SKM-1 (cell line): ENCODE measurements around the gene CEP70.

Experiments
- DNase-seq: peaks from one replicate; lab custom pipeline; 2025; ENCODE audit not compliant: unreplicated experiment; lab: John Stamatoyannopoulos, UW

CEP70 gene

DNA sequence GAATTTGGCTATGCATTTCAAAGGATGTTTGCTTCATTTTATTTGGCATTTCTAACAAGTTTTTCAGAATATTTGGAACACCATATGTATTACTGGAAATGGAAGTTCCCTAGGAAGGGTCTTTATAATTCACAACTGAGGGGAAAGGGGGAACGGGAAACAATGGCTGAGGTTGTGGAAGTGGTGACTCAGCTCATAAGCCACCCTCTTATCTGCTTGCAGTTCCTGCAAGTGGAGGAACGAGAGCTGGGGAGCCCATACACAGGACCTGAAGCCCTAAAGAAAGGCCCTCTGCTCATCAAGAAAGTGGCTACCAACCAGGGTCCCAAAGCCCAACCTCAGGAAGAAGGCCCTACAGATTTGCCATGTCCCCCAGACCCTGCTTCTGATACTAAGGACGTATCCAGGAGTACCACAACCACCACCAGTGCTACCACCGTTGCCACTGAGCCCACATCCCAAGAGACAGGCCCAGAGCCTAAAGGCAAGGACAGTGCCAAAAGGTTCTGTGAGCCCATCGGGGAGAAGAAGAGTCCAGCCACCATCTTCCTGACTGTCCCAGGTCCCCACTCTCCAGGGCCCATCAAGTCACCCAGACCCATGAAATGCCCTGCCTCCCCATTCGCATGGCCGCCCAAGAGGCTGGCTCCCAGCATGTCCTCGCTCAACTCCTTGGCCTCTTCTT, 121.8 kb downstream of the CEP70 start:
- DNase-seq = no peak

GRCh38 chr3:138471481-138471880, 122.6 kb downstream of the CEP70 start:
- no peak for DNase-seq

DNA sequence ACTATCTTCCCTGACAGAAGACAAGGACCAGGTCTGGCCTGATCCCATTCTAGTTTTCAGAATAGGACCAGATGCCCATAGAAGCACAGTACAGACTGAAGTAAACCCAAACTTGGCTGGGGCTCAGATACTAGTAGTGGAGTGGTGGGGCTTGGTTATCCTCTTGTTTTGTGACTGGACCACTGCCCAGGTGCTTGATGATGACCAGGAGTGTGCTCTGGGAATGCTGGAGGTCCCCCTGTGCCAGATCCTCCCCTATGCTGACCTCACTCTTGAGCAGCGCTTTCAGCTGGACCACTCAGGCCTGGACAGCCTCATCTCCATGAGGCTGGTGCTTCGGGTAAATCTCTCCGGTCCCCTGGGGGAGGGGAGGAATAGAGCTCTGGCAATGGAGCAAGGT, 123.4 kb downstream of the CEP70 start:
- no peak for DNase-seq

DNA sequence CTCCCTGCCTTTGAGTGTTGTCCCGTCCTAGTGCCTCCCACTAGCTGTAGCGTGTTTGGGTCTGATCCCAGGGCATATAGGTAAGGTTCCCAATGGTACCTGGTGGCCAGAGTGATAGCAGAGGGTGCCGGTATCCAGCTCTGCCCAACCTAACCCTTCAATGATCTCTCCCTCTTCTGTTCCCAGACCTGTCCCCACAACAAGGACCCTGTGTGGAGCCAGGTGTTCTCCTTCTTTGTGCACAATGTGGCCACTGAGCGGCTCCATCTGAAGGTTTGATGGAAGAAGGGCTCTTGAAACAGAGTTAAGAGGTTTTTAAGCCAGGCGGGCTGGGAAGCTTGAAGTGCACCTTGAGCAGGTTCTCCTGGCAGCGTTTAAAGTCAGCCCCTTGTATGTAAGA, 124.2 kb downstream of the CEP70 start:
- no peak for DNase-seq

DNA sequence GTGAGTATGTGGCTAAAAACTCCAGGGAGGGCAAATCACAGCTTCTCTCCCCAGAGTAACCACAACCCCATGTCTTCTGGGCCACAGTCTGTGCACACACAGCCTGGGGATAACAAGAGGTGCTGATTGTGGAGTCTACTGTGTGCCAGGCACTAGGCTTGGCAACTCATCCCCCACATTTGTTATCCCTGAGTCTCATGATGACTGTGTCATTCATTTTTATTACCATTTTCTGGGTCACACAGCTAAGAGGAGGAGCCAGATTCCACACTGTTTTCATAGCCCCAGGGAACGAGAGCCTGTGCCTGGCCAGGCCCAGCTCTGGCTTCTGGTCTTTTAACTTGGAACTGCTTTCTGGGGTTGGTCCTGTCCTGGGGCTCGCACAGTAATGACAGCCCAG, 125.2 kb downstream of the CEP70 start:
- DNase-seq = no peak

DNA sequence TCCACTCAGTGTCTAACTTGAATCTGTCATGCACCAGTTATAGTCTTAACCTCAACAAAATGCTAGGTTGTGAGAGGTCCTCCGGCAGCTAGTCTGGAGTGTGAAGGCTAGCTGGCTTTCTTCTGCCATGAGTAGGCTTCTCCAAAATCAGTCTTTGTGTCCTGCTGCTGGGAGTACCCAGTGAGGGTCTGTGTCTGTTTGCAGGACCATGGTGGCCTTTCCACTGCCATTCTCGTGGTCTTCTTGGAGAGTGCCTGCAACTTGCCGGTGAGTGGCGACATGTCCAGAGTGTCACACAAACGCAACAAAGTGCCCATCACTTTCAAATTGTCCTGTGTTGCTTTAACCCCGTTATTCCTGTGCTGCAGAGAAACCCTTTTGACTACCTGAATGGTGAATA, 125.6 kb downstream of the CEP70 start:
- DNase-seq = no peak

- no peak for DNase-seq
Measured at GRCh38 chr3:138467931-138468330, 126.1 kb downstream of the CEP70 start.

- DNase-seq = no peak
Measured at GRCh38 chr3:138465925-138466324, 128.1 kb downstream of the CEP70 start.

DNA sequence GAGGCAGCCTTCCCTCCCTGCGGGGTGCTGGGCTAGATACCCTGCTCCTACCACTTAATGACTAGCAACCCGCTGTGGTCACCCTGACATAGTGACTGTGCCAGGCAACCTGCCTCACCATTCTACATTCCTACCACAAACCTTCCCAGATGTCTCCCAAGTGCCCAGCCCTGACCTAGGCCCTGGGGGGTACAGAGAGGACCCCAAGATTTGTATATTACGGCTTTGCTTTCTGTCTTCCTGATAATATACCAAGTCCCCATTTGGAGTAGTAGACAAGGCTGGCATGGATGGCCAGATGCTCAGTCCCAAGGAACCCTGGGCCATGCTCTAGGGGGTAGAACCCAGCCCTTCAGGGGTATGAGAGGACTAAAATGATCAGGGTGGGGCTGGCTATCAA, 128.6 kb downstream of the CEP70 start:
- no peak for DNase-seq

DNA sequence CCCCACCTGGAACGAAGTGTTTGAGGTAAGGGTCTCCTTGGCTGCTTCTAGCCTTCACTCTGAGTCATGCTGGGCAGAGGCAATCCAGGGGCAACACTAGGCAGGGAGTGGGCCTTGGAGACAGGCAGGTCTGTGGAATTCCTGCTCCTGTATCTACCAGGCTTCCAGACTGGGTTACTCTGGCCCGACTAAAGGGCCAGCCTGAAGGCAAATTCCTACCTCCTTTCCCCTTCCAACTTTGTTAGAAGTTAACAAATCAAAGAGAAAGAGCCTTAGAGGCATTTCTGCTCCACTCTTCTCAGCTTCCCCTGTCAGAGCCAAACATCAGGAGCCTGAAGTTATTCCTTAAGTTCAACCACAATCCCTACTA, 129.6 kb downstream of the CEP70 start:
- no peak for DNase-seq

GRCh38 chr3:138463724-138464490, 130.2 kb downstream of the CEP70 start:
- DNase-seq = no peak

DNA sequence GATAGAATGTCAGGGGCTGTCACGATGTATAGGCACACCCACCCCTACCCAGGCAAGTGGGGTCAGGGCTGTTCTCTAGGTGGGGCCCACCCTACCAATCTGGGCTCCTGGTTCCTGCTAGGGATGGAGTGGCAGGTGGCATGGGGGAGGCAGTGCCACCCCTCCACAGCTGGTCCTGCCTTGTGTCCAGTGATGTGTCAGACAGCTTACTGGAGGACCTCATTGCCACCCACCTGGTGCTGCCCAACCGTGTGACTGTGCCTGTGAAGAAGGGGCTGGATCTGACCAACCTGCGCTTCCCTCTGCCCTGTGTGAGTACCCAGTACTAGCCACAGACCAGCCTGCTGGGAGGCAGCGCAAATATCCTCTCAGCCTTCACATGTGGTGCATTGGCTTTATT, 132.2 kb downstream of the CEP70 start:
- DNase-seq = no peak

DNA sequence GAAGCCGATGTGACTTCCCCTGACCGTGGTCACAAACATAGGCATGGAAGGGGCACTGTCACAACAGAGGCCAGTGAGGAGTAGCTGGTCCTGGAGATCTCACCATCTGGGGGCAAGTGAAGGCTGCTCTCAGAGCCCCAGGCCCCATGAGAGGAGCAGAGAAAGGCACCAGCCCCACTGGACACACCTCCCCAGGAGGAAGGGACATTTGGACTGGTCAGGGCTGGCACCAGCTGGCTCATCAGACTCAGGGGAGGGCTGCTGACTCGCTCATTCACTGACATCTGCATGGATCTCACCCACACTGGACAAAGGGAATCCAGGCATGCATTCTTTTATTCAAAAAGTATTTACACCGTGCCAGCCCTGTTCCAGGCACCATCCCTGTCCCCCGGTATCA, 132.8 kb downstream of the CEP70 start:
- DNase-seq = no peak

- no peak for DNase-seq
Measured at GRCh38 chr3:138460536-138461205, 133.4 kb downstream of the CEP70 start.

DNA sequence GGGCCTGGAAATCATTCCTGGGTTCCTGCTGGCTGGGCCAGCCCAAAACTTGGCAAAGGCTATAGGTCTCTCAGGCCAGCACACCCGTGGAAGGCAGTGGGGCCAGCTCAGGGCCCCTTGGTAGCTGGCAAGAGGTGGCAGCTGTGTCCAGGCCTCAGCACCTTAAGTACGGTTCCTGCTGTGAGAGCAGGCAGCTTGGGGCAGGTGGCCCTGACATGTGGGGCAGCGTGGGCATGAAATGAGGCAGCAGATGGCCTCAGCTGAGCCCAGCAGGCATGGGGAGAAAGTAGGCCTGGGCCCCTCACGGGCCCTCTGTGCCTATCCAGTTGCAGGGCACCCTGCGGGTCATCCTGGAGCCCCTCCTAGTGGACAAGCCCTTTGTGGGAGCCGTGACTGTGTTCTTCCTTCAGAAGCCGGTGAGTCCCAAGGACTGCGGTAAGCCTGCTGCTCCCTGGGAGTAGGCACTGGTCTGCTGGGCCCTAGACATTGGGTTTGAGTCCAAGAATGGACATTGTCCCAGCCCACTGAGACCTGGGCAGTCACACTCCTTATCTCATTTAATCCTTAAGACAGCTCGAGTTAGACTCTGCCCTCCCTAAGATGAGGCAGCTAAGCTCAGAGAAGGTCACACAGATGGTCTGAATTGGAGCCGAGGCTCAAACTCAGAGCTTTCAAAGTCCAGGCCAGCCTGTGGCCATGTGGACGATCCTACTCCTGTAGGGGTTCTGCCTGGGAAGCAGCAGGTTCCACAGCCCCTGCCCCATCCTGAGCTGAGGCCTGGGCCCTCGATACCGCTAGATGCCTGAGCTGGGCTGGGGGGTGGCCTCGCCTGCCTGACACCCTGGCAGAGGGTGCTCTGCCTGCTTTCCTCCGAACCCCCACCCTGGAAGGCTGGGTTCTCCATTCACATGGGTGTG, 134.2 kb downstream of the CEP70 start:
- DNase-seq = no peak

DNA sequence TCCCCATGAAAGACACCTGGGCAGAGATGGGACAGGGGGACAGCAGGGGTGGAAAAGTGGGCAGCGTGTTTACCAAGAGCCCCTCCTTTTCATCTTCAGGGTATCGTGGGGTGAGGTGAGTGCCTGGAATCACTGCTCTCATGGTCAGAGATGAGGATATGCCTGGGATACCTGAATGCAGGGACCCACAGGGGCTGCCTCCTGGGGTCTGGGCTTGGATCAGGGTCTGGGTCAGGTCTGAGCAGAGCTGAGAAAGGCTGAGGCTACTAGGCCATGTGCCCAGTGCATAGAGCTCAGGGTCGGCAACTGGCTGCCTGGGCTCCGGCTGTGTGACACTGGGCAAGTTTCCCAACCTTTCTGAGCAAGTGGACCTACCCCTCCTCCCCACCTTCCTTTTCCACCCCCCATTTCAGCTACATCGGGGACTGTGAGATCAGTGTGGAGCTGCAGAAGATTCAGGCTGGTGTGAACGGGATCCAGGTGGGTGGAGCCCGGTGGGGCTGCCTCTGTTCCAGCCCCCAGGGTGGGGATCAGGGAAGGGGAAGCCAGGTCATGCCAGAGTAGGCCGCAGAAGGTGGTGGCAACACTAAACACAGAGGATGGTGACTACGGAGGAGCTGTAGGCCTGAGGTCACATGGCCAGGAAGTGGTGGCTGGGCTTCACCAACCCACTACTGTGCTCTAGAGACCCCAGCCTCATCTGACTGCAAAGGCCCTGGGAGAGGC, 135.1 kb downstream of the CEP70 start:
- DNase-seq = no peak

DNA sequence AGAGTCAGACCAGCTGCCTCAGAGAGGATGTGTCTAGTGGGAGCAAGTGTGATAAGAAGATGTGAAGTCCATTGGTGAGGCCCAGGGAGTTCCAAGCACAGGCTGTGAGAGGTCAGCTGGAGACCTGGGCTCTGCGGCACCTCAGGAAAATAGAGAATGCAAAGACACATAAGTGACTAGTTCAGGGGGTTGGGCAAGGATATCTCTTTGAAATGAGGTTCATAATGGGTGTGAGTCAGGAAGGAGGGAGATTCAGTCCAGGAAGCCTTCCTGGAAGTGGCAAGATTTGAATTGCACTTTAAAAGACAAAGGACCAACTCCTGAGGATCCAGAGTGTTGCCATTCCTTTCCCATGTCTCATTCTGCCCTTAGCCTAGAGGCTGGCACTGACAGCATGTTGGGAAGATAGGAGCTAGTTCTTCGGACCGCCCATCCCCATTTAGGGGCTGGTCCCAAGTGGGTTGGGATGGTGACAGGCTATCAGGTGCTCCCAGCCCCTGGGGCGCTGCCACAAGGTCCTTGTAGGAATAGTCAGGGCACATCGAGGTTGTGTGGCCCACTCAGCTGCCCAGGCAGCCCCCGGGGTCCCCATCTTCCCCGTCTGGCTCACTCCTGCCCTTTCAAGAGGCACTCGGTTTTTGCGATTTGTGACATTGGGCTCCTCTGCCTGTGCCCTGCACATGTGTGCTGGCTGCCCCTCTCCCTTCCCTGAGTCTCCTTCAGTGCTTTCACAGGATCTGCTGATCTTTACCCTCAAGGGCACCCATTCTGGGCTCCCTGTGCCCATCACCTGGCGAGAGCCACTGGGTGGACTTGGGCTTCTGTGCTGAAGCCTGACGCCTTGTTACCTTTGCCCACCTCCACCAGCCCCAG, 136.0 kb downstream of the CEP70 start:
- no peak for DNase-seq

- DNase-seq = no peak
Measured at GRCh38 chr3:138456961-138457862, 136.8 kb downstream of the CEP70 start.
